Loucy (cell line): ENCODE measurements around the gene SH3YL1.

ENCODE experiments used
- CTCF ChIP-seq: fragments of 200-600 bp; sonication (generic); conservative IDR thresholded peaks from 2 replicates; pipeline ENCODE4 v1.5.1; 2014; ENCODE audit warnings: mild to moderate bottlenecking, antibody characterized with exemption, low read length
- EZH2phosphoT487 ChIP-seq: fragments of 200-600 bp; IDR thresholded peaks from 2 replicates; pipeline ENCODE4 v1.6.1; 2018; ENCODE audit warnings: antibody characterized with exemption, mild to moderate bottlenecking, moderate library complexity, borderline replicate concordance

- no peak for TF ChIP-seq CTCF
- TF ChIP-seq EZH2phosphoT487, result no peak
Observed at GRCh38 chr2:281381-281780, 17.5 kb upstream of the SH3YL1 start.
